22Rv1 (cell line): Measurements from ENCODE around the gene DTNBP1.

Experiments used
- H3K27ac ChIP-seq: fragments of 450-650 bp; 2 replicates; pipeline ENCODE4 v1.5.1; 2017
- CTCF ChIP-seq: fragments of 450-650 bp; IDR thresholded peaks from 2 replicates; pipeline ENCODE4 v1.5.1; 2017; ENCODE audit warnings: mild to moderate bottlenecking
- ZFX ChIP-seq: fragments of 450-650 bp; IDR thresholded peaks from 2 replicates; pipeline ENCODE4 v1.6.1; 2017; ENCODE audit warnings: antibody characterized with exemption, borderline replicate concordance

DTNBP1 gene

GRCh38 chr6:15531973-15532372 lies 130.9 kb downstream of the DTNBP1 start:
- H3K27ac ChIP-seq = no peak overlapping the region
- TF ChIP-seq CTCF (no peak), ZFX (no peak)

GRCh38 chr6:15530411-15530810 lies 132.4 kb downstream of the DTNBP1 start:
- no peak overlapping the region for H3K27ac ChIP-seq
- TF ChIP-seq ZFX = no peak
- TF ChIP-seq CTCF = no peak

GRCh38 chr6:15528870-15529269 lies 134.0 kb downstream of the DTNBP1 start:
- TF ChIP-seq ZFX = no peak
- no peak overlapping the region for H3K27ac ChIP-seq

- TF ChIP-seq CTCF (no peak), ZFX (no peak)
- H3K27ac ChIP-seq = no peak overlapping the region
Measured at GRCh38 chr6:15527838-15528617, 134.8 kb downstream of the DTNBP1 start.

GRCh38 chr6:15526212-15526701 lies 136.6 kb downstream of the DTNBP1 start:
- TF ChIP-seq CTCF (no peak), ZFX (no peak)
- H3K27ac ChIP-seq = no peak overlapping the region

- H3K27ac ChIP-seq = no peak overlapping the region
- TF ChIP-seq CTCF (no peak), ZFX (no peak)
Measured at GRCh38 chr6:15524861-15525401, 137.9 kb downstream of the DTNBP1 start.

GRCh38 chr6:15523679-15524630 lies 138.9 kb downstream of the DTNBP1 start:
- TF ChIP-seq ZFX (no peak), CTCF (no peak)
- no peak overlapping the region for H3K27ac ChIP-seq
